HepG2 (cell line): ENCODE results near the gene TBCD.

ENCODE experiments used
- HMG20A ChIP-seq: IDR thresholded peaks from 2 replicates; pipeline ENCODE4 v1.6.1; 2016; ENCODE audit warnings: borderline replicate concordance
- HOMEZ ChIP-seq: IDR thresholded peaks from 2 replicates; pipeline ENCODE4 v1.6.1; 2016; ENCODE audit warnings: low read depth
- KDM1A ChIP-seq: IDR thresholded peaks from 2 replicates; pipeline ENCODE4 v1.6.1; 2016; ENCODE audit warnings: missing compliant biosample characterization
- ZNF251 ChIP-seq: sonication (generic); formaldehyde crosslinking; IDR thresholded peaks from 2 replicates; pipeline ENCODE4 v1.9.0; 2021; ENCODE audit warnings: mild to moderate bottlenecking, missing genetic modification reagents
- TF ChIP-seq, protein P1 (sequence below): sonication (generic); formaldehyde crosslinking; IDR thresholded peaks from 2 replicates; pipeline ENCODE4 v1.4.0; 2020; ENCODE audit warnings: mild to moderate bottlenecking, missing genetic modification reagents
- TF ChIP-seq, protein P2 (sequence below): sonication (generic); formaldehyde crosslinking; IDR thresholded peaks from 2 replicates; pipeline ENCODE4 v1.5.1; 2020; ENCODE audit warnings: missing genetic modification reagents, mild to moderate bottlenecking, borderline replicate concordance
- TF ChIP-seq, protein P3 (sequence below): sonication (generic); formaldehyde crosslinking; IDR thresholded peaks from 2 replicates; pipeline ENCODE4 v1.5.0; 2020; ENCODE audit warnings: mild to moderate bottlenecking, missing genetic modification reagents, moderate library complexity

GRCh38 chr17:82702231-82702927, 49.5 kb upstream of the TBCD start:
- TF ChIP-seq, protein P1, sequence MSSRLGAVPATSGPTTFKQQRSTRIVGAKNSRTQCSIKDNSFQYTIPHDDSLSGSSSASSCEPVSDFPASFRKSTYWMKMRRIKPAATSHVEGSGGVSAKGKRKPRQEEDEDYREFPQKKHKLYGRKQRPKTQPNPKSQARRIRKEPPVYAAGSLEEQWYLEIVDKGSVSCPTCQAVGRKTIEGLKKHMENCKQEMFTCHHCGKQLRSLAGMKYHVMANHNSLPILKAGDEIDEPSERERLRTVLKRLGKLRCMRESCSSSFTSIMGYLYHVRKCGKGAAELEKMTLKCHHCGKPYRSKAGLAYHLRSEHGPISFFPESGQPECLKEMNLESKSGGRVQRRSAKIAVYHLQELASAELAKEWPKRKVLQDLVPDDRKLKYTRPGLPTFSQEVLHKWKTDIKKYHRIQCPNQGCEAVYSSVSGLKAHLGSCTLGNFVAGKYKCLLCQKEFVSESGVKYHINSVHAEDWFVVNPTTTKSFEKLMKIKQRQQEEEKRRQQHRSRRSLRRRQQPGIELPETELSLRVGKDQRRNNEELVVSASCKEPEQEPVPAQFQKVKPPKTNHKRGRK (CRISPR knock-in tag), result no peak
- TF ChIP-seq HMG20A (CRISPR knock-in tag), result no peak
- TF ChIP-seq, protein P2, sequence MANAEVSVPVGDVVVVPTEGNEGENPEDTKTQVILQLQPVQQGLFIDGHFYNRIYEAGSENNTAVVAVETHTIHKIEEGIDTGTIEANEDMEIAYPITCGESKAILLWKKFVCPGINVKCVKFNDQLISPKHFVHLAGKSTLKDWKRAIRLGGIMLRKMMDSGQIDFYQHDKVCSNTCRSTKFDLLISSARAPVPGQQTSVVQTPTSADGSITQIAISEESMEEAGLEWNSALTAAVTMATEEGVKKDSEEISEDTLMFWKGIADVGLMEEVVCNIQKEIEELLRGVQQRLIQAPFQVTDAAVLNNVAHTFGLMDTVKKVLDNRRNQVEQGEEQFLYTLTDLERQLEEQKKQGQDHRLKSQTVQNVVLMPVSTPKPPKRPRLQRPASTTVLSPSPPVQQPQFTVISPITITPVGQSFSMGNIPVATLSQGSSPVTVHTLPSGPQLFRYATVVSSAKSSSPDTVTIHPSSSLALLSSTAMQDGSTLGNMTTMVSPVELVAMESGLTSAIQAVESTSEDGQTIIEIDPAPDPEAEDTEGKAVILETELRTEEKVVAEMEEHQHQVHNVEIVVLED (CRISPR knock-in tag), result no peak
- no peak for TF ChIP-seq KDM1A (CRISPR knock-in tag)
- TF ChIP-seq, protein P3, sequence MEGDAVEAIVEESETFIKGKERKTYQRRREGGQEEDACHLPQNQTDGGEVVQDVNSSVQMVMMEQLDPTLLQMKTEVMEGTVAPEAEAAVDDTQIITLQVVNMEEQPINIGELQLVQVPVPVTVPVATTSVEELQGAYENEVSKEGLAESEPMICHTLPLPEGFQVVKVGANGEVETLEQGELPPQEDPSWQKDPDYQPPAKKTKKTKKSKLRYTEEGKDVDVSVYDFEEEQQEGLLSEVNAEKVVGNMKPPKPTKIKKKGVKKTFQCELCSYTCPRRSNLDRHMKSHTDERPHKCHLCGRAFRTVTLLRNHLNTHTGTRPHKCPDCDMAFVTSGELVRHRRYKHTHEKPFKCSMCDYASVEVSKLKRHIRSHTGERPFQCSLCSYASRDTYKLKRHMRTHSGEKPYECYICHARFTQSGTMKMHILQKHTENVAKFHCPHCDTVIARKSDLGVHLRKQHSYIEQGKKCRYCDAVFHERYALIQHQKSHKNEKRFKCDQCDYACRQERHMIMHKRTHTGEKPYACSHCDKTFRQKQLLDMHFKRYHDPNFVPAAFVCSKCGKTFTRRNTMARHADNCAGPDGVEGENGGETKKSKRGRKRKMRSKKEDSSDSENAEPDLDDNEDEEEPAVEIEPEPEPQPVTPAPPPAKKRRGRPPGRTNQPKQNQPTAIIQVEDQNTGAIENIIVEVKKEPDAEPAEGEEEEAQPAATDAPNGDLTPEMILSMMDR (CRISPR knock-in tag), result no peak
- no peak for TF ChIP-seq HOMEZ (CRISPR knock-in tag)
- no peak for TF ChIP-seq ZNF251 (CRISPR knock-in tag)
